Lung microvascular endothelial cell (primary cell): ENCODE measurements around the gene FCHSD2. TPM values are rescaled to one million over a fixed set of nuclear protein-coding genes. Genes with fewer than 3 reads are reported as not detected.
"Not testable (repeated sequence)": the region's sequence is repeated elsewhere in the genome, so short reads cannot be mapped to it uniquely, and the experiment has no call there.

Experiments
- DNase-seq, 2 donors: peaks; one replicate each; pipeline versions ENCODE4 v3.0.0 to v3.0.0-alpha.2; 2010; ENCODE audit warnings: low read depth in 2 of 2
- total RNA-seq: library from RNA; depleted of rRNA; stranded (reverse); fragments of >200 nt; gene quantifications from 2 replicates; pipeline ENCODE4 v1.2.1, GENCODE V29; 2014

The FCHSD2 gene
- total RNA-seq, 1 donor from 2014 or later, result 15.9 TPM

GRCh38 chr11:73070653-73071052, 71.5 kb downstream of the FCHSD2 start:
- DNase-seq, result no peak

DNA sequence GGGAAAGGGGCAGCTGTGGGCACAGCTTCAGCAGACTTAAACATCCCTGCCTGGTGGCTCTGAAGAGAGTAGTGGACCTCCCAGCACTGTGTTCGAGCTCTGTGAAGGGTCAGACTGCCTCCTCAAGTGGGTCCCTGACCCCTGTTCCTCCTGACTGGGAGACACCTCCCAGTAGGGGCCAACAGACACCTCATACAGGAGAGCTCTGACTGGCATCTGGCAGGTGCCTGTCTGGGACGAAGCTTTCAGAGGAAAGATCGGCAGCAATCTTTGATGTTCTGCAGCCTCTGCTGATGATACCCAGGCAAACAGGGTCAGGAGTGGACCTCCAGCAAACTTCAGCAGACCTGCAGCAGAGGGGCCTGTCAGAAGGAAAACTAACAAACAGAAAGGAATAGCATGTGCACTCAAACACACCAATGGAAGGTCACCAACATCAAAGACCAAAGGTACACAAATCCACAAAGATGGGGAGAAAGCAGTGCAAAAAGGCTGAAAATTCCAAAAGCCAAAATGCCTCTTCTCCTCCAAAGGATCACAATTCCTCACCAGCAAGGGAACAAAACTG, 80.2 kb downstream of the FCHSD2 start:
- DNase-seq, result not testable (repeated sequence)

DNA sequence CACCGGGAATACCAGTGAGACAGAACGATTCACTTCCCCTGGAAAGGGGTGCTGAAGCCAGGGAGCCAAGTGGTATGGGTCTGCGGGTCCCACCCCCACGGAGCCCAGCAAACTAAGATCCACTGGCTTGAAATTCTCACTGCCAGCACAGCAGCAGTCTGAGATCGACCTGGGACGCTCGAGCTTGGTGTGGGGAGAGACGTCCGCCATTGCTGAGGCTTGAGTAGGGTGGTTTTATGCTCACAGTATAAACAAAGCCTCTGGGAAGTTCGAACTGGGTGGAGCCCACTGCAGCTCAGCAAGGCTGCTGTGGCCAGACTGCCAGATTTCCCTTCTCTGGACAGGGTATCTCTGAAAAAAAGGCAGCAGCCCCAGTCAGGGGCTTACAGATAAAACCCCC, 80.7 kb downstream of the FCHSD2 start:
- DNase-seq, result peak in 1 of 2 donors; percentile 9

DNA sequence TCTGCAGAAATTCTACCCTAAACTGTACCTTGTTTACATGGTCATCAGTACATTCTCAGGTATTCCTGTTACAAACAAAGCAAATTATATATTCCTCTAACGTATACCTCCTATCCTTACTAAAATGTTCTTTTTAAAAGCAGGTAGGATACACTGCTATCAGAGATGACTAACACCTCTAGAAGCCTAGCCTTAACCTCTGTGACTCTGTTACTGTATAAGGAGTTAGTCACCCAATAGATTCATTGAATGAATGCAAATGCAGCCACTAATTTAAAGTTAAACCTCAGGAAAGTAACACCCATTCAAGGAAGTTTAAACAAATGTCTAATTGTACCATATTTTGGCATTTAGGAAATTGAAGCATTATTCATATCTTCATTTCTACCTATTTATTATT, 82.2 kb downstream of the FCHSD2 start:
- DNase-seq, result no peak

DNA sequence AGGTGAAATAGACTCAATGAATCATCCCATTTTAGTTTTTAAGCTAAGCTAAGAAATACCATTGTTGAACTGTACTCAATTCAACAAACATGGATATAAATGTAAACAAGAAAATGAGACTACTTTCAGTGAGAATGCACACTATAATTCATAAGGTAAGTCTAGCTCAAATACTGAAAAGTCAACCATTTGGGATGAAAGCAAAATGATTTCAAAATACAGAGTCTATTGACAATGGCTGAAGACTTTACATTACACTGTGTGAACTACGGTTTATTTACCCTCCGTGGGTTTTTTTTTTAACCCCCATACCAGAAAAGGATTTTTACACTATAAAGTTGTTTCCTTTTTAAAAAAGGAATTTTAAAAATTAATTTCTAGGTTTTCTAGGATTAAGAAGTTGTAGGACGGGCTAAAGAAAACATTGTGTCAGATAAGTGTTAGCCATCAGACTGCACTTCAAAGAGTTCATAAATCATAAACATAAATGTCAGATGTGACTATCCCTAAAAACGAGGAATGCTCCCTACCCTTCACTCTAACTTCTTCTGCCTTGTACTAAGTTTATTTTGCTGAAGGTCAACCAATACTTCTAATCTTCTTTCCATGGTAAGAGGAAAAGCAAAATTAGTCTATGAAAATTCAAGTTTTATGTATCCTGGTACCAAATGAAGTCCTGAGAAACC, 83.0 kb downstream of the FCHSD2 start:
- no peak for DNase-seq

DNA sequence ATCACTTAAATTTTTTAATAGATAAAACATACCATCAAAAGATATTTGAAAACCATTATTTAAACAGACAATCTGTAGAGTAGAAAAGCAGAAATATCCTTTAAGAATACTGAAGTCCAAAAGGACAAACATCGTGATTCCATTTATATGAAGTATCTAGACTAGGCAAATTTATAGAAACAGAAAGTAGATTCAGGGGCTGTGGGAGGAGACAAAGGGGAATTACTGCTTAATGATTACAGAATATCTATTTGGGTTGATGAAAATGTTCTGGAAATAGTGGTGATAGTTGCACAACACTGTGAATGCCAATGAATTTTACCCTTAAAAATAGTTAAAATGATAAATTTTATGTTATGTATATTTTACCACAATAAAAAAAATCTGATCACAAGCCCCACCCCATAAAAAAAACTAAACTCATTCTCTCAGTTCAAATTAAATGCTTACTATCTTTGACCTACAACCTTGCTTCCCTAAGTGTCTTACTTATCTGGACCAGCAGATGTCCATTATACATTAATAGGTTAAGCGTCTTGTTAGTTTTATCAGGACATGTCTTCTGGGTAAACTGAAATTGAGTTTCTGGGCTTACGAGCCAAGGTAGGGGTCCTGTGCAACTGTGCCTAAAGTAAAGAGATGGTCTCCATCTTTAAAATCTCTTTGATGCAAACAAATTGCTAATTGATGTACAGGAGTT, 86.3 kb downstream of the FCHSD2 start:
- no peak for DNase-seq

DNA sequence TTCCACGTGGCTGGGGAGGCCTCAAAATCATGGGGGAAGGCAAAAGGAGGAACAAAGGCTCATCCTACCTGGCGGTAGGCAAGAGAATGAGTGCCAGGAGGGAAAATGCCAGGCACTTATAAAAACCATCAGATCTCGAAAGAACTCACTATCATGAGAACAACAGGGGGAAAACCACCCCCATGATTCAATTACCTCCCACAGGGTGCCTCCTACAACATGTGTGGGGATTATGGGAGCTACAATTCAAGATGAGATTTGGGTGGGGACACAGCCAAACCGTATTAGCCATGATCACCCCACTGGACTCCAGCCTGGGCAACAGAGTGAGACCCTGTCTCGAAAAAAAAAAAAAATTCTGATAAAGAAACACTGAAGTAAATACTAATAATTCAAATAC, 87.1 kb downstream of the FCHSD2 start:
- no peak for DNase-seq

DNA sequence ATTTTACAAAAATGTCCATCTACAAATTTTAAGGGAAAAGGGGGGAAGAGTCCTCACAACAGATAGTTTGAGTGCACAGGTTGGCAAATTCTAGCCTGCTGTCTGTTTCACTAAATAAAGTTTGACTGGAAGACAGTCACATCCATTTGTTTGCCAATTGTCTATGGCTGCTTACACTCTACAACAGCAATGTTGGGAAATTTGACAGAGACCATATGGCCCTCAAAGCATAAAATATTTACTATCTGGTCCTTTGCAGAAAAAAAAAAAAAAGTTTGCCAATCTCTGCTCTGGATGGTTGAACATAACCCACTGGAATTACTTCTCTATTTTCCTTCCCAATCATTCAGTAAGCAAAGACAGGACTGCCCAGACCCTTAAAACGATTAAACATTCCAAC, 88.2 kb downstream of the FCHSD2 start:
- no peak for DNase-seq

- no peak for DNase-seq
Measured at GRCh38 chr11:73048446-73048845, 93.7 kb downstream of the FCHSD2 start.

DNA sequence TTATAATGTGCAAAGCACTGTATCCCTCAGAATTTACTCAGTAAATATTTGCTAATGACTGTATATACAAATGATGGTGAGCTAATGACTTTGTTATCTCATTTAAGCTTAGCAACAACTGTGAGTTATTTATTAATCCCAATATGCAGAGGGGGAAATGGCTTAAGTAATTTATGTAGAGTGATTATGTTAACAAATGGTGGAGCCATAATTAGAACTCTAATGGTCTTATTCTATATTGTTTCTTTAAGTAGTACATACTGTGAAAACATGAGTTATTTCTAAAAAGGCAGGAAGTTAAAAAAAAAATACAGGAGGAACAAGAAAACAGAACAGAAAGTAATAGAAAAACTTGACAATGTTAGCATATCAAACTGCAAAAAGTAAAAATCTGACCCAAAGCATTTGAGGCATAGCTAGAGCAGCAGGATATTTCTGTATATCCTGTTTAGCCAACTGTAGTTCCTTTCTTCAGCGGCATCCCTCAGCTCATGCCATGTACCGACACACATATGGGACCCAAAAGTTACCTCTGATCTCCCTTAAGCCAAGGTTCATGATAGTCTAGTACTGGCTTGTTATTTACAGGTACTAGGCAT, 94.2 kb downstream of the FCHSD2 start:
- DNase-seq, result peak; percentile 18 to 23

DNA sequence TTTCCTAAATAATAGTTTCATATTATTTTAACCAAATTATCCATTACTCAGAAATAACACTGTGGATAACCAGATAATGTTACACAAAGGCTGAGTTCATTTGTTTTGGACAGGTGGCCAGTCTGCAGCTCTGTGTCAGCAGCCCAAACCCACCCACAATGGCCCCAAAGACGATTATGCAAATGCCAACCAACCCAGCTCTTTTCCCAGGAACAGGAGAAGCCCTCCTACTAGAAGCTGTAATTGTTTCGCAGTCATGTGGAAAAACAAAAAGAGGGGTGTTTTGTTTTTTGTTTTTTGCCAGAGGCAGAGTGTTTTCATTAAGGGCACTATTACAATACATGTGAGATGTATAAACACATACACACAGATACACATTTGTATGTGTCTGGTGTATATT, 102.1 kb downstream of the FCHSD2 start:
- DNase-seq, result no peak

GRCh38 chr11:73034777-73035176, 107.3 kb downstream of the FCHSD2 start:
- no peak for DNase-seq

DNA sequence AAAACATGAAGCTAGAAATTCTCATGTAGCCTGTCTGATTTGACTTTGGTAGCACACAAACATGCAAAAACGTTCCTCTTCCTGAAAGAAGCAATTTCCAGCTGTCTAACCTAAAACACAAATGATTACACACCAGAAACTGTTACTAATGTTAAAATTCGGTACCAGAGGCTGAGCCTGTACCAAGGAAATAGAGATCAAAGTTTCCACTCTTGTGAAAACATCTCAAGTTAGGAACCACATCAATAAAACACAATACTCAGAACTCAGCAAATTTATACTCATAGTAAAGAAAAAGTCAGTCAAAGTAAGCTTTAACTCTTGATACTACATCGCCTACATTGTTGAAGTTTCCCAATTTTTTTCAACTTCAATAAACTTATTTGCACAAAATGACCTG, 107.8 kb downstream of the FCHSD2 start:
- DNase-seq, result no peak

DNA sequence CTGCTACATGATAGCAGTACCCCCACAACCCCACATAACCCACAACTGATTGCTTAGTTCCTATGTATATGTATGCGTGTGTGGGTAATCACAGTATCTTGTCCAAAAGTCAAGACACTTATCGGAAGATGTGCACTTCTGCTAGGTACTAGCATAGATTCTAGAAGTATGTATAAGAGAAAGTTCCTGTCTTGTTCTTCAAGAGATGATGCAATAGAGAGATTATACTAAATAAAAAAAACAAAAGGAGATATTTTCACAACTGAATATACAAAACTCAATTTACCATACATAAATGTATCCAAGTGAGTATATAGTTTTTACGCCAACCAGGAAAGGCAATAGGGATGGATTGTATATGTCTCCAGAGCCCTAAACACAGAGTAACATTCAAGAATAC, 112.0 kb downstream of the FCHSD2 start:
- DNase-seq, result no peak

DNA sequence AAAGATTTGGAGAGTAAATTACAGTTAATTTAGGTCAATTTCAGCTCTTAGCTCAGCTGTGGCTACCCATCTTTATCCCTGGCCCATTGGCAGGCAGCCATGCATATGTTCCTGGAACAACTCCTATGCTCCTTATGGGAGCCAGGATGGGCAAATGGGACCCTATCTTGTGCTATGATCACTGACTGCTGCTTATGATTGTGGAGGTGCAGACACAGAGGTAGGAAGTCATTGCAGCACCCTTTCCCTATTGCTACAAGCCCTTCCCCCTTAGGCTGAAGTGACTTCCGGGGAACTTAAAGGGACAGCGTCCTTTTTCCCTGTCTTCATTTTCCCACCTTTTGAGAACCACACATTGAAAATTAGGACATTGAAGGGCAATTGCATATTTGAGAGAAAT, 112.7 kb downstream of the FCHSD2 start:
- no peak for DNase-seq

- DNase-seq, result no peak
Measured at GRCh38 chr11:73028611-73029010, 113.5 kb downstream of the FCHSD2 start.

DNA sequence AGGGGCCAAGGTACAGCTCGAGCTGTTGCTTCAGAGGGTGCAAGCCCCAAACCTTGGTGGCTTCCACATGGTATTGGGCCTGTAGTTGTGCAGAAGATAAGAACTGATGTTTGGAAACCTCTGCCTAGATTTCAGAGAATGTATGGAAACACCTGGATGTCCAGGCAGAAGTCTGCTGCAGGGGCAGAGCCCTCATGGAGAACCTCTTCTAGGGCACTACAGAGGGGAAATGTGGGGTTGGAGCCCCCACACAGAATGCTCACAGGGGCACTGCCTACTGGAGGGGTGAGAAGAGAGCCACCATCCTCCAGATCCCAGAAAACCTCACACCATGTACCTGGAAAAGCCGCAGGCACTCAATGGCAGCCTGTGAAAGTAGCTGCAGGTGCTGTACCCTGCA, 114.3 kb downstream of the FCHSD2 start:
- DNase-seq, result not testable (repeated sequence)

- DNase-seq, result no peak
Measured at GRCh38 chr11:73024639-73025038, 117.5 kb downstream of the FCHSD2 start.

DNA sequence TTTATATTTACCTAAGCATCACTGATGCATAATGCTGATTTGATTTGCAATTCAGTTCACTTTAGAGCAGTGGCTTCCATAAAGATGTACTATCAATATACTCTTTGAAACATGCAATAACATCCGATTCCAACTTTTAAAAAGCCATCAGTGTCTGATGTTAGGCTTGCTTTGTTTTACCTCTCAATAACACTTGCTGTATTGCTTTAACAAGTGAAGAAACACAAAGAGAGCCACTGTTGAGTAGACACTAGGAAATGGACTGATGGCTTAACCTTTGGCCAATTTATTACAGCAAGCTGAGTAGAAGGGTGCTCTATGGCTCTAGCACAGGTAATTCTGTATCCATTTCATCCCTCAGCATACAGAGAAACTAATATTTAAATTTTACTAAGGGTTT, 122.1 kb downstream of the FCHSD2 start:
- DNase-seq, result no peak

GRCh38 chr11:73019449-73019848, 122.7 kb downstream of the FCHSD2 start:
- no peak for DNase-seq

DNA sequence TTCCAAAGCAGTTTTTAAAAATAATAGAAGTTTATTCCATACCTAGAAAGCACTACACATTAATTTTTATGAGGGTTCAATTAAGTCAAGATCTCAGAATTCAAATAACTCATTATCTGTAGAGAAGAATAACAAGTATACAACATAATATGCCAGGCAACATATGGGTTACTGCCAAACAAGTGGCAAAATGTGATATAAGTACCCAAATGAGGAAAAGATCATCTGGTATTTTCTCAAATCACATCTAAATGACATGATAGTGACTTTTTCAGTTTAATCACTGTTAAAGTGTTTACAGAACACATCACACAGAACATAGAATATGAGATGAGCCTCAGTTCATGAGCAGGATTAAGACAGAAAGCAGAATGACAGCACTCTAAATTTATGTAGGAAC, 123.3 kb downstream of the FCHSD2 start:
- no peak for DNase-seq

GRCh38 chr11:73017024-73017751, 124.9 kb downstream of the FCHSD2 start:
- DNase-seq, result no peak
